Neutrophil (primary cell): ENCODE results near the gene DPH2.
A peak's percentile ranks its signal among the peaks of the same experiment; 100 is the strongest.

Source experiments
- H3K27ac ChIP-seq: fragments of 200-600 bp; sonication (generic); 2 replicates; pipeline ENCODE4 v1.5.1; 2016; ENCODE audit warnings: mild to moderate bottlenecking, moderate library complexity
- H3K27me3 ChIP-seq: fragments of 200-600 bp; sonication (generic); 2 replicates; pipeline ENCODE4 v1.6.0; 2016; ENCODE audit warnings: mild to moderate bottlenecking
- H3K36me3 ChIP-seq: fragments of 200-600 bp; sonication (generic); 2 replicates; pipeline ENCODE4 v1.5.1; 2017
- H3K4me1 ChIP-seq, 2 experiments: fragments of 200-600 bp in 1 of 2; sonication (generic) in 1 of 2; 1 replicate in 1 of 2; 2 replicates in 1 of 2; pipeline versions ENCODE4 v1.5.1 to v1.6.1; 2013 to 2016; ENCODE audit warnings: low read depth in 1 of 2, low read length in 1 of 2, mild to moderate bottlenecking in 1 of 2, moderate library complexity in 1 of 2; ENCODE audit not compliant: control insufficient read depth in 1 of 2, insufficient read depth in 1 of 2
- H3K4me3 ChIP-seq, 2 experiments: fragments of 200-600 bp in 1 of 2; sonication (generic) in 1 of 2; 1 replicate in 1 of 2; 2 replicates in 1 of 2; pipeline ENCODE4 v1.5.1; 2013 to 2016; ENCODE audit warnings: low read depth in 1 of 2, low read length in 1 of 2, mild to moderate bottlenecking in 1 of 2, moderate library complexity in 1 of 2
- H3K9me3 ChIP-seq: fragments of 200-600 bp; sonication (generic); 2 replicates; pipeline ENCODE4 v1.5.1; 2016
- CTCF ChIP-seq: fragments of 200-600 bp; sonication (generic); IDR thresholded peaks from 2 replicates; pipeline ENCODE4 v1.5.1; 2016; ENCODE audit warnings: antibody characterized with exemption

Gene DPH2

GRCh38 chr1:43983253-43983899 lies 13.6 kb downstream of the DPH2 start:
- H3K4me3 ChIP-seq, result peak overlapping the region; percentile 31 to 45
- no peaks in the 10 kb centered on the region for H3K9me3 ChIP-seq
- peaks cover 13% of the 10 kb centered on the region for H3K27me3 ChIP-seq
- no peak for TF ChIP-seq CTCF
- H3K4me1 ChIP-seq, result peaks cover 49% of the 10 kb centered on the region in 2 experiments
- peaks cover 4% of the 10 kb centered on the region for H3K36me3 ChIP-seq
- H3K27ac ChIP-seq, result peak overlapping the region; percentile 85

GRCh38 chr1:43984855-43985254 lies 15.0 kb downstream of the DPH2 start:
- Histone ChIP-seq H3K4me3 (no peak overlapping the region), H3K9me3 (no peaks in the 10 kb centered on the region), H3K4me1 (peaks cover 37 to 40% of the 10 kb centered on the region in 2 experiments), H3K27me3 (peaks cover 7% of the 10 kb centered on the region), H3K27ac (no peak overlapping the region), H3K36me3 (no peaks in the 10 kb centered on the region)
- TF ChIP-seq CTCF, result no peak

- Histone ChIP-seq H3K27ac (no peak overlapping the region), H3K36me3 (no peaks in the 10 kb centered on the region), H3K27me3 (no peaks in the 10 kb centered on the region), H3K9me3 (no peaks in the 10 kb centered on the region), H3K4me1 (peaks cover 31 to 34% of the 10 kb centered on the region in 2 experiments), H3K4me3 (no peak overlapping the region)
- TF ChIP-seq CTCF, result no peak
Measured at GRCh38 chr1:43985984-43986595, 16.3 kb downstream of the DPH2 start.

DNA sequence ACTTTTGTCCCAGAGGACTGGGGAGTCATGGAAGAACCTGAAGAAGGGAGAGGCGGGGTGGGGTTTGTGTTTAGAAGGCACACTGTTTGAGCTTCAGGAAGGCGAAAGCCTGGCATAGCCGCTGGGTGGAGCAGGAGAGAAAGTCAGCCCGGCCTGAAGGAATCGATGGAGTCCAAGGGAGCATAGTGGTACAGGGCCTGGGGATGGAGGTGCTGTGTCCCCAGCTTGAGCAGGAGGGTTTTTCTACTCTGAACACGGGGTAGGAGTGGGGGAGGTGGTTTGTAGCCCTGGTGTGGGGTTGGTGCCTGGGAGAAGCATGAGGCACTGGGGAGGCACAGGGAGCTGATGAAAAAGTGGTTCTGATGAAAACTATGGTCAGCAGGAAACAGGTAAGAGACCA lies 16.9 kb downstream of the DPH2 start:
- no peak overlapping the region for H3K4me3 ChIP-seq
- TF ChIP-seq CTCF, result no peak
- no peaks in the 10 kb centered on the region for H3K36me3 ChIP-seq
- no peaks in the 10 kb centered on the region for H3K27me3 ChIP-seq
- no peaks in the 10 kb centered on the region for H3K9me3 ChIP-seq
- H3K27ac ChIP-seq, result no peak overlapping the region
- peaks cover 30 to 31% of the 10 kb centered on the region in 2 experiments for H3K4me1 ChIP-seq

- Histone ChIP-seq H3K4me1 (peaks cover 30 to 32% of the 10 kb centered on the region in 2 experiments), H3K36me3 (no peaks in the 10 kb centered on the region), H3K9me3 (no peaks in the 10 kb centered on the region), H3K4me3 (no peak overlapping the region), H3K27me3 (no peaks in the 10 kb centered on the region), H3K27ac (no peak overlapping the region)
- TF ChIP-seq CTCF, result no peak
Measured at GRCh38 chr1:43987159-43987902, 17.5 kb downstream of the DPH2 start.
